Measurements from ENCODE around the gene PHF21A.

DNA sequence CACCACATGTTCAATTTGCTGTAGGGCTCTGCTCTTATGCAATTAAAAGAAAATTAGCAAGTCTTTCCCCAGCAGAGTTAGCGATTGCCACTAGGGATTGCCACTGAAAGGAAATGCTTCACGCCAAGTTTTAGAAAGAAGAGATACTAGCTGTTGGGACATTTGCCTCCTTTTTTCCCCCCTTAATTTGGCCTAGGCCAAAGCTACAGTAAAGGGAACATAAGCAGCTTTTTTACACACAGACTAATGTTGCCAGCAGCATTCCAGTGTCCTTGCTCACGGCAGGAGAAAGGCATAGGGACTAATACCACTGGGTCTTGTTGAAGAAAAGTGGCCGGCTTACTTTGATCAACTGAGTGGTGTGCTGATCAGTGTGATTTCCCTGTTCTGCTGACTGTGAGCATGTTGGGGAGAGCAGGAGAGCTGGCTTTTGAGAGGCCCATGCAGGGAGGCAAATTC lies 71.2 kb downstream of the PHF21A start:
- TF ChIP-seq, protein P1, sequence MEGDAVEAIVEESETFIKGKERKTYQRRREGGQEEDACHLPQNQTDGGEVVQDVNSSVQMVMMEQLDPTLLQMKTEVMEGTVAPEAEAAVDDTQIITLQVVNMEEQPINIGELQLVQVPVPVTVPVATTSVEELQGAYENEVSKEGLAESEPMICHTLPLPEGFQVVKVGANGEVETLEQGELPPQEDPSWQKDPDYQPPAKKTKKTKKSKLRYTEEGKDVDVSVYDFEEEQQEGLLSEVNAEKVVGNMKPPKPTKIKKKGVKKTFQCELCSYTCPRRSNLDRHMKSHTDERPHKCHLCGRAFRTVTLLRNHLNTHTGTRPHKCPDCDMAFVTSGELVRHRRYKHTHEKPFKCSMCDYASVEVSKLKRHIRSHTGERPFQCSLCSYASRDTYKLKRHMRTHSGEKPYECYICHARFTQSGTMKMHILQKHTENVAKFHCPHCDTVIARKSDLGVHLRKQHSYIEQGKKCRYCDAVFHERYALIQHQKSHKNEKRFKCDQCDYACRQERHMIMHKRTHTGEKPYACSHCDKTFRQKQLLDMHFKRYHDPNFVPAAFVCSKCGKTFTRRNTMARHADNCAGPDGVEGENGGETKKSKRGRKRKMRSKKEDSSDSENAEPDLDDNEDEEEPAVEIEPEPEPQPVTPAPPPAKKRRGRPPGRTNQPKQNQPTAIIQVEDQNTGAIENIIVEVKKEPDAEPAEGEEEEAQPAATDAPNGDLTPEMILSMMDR (IDR thresholded peaks at IDR 0.05; ENCODE audit: low read depth, low read length) = no peak
- no peak for TF ChIP-seq EZH2phosphoT487 (IDR thresholded peaks at IDR 0.05; ENCODE audit: low read depth)

All from OCI-LY3 (cell line).